SK-N-SH treated with all-trans-retinoic acid at 6 μM for 48 hours (cell line): ENCODE measurements around the gene STC2.

Experiments
- ATAC-seq: fragments of 200-7000 bp; cut with Tn5 transposase; 3 replicates; pipeline ENCODE4 v1.9.1; 2020; ENCODE audit warnings: mild to moderate bottlenecking, moderate library complexity
- ARNTL ChIP-seq: fragments of 450-650 bp; formaldehyde crosslinking; IDR thresholded peaks from 2 replicates; pipeline ENCODE4 v1.5.0; 2020; ENCODE audit warnings: low read depth, mild to moderate bottlenecking, moderate library complexity, borderline replicate concordance
- BACH2 ChIP-seq: fragments of 250-450 bp; sonication (Bioruptor Pico); IDR thresholded peaks from 2 replicates; pipeline ENCODE4 v1.9.0; 2021; ENCODE audit warnings: mild to moderate bottlenecking, borderline replicate concordance
- CSDC2 ChIP-seq: fragments of 250-450 bp; sonication (Bioruptor Pico); IDR thresholded peaks from 2 replicates; pipeline ENCODE4 v1.5.0; 2020; ENCODE audit warnings: mild to moderate bottlenecking, moderate library complexity
- ESRRG ChIP-seq: fragments of 250-450 bp; sonication (Bioruptor Pico); IDR thresholded peaks from 2 replicates; pipeline ENCODE4 v1.6.1; 2021; ENCODE audit warnings: mild to moderate bottlenecking
- GLIS3 ChIP-seq: fragments of 250-450 bp; sonication (Bioruptor Pico); IDR thresholded peaks from 2 replicates; pipeline ENCODE4 v1.5.0; 2020; ENCODE audit warnings: mild to moderate bottlenecking, moderate library complexity
- ISL1 ChIP-seq: fragments of 250-450 bp; sonication (Bioruptor Pico); IDR thresholded peaks from 2 replicates; pipeline ENCODE4 v2.1.2; 2022; ENCODE audit warnings: mild to moderate bottlenecking, moderate library complexity
- OSR1 ChIP-seq: fragments of 250-450 bp; sonication (Bioruptor Pico); IDR thresholded peaks from 2 replicates; pipeline ENCODE4 v1.8.0; 2022; ENCODE audit warnings: moderate library complexity, mild to moderate bottlenecking, inconsistent platforms
- PATZ1 ChIP-seq: fragments of 250-450 bp; sonication (Bioruptor Pico); IDR thresholded peaks from 2 replicates; pipeline ENCODE4 v1.8.0; 2020; ENCODE audit warnings: mild to moderate bottlenecking, moderate library complexity, borderline replicate concordance
- PPARA ChIP-seq: fragments of 250-450 bp; sonication (Bioruptor Pico); IDR thresholded peaks from 2 replicates; pipeline ENCODE4 v1.5.0; 2020; ENCODE audit warnings: mild to moderate bottlenecking, borderline replicate concordance
- RARB ChIP-seq: fragments of 250-450 bp; sonication (Bioruptor Pico); IDR thresholded peaks from 2 replicates; pipeline ENCODE4 v1.8.0; 2021; ENCODE audit warnings: mild to moderate bottlenecking, moderate library complexity
- SNAI2 ChIP-seq: fragments of 250-450 bp; sonication (Bioruptor Pico); IDR thresholded peaks from 2 replicates; pipeline ENCODE4 v1.5.0; 2020; ENCODE audit warnings: mild to moderate bottlenecking, moderate library complexity
- TCF4 ChIP-seq: fragments of 250-450 bp; sonication (Bioruptor Pico); IDR thresholded peaks from 2 replicates; pipeline ENCODE4 v1.8.0; 2021; ENCODE audit warnings: mild to moderate bottlenecking, moderate library complexity, borderline replicate concordance
- TSHZ2 ChIP-seq: fragments of 250-450 bp; sonication (Bioruptor Pico); IDR thresholded peaks from 2 replicates; pipeline ENCODE4 v1.5.0; 2020; ENCODE audit warnings: mild to moderate bottlenecking, moderate library complexity
- ZFP30 ChIP-seq: fragments of 450-650 bp; formaldehyde crosslinking; IDR thresholded peaks from 2 replicates; pipeline ENCODE4 v1.5.0; 2022; ENCODE audit warnings: mild to moderate bottlenecking, moderate library complexity
- ZNF565 ChIP-seq: fragments of 450-650 bp; formaldehyde crosslinking; conservative IDR thresholded peaks from 2 replicates; pipeline ENCODE4 v1.5.0; 2020; ENCODE audit warnings: low read depth, mild to moderate bottlenecking, moderate library complexity
- ZNF70 ChIP-seq: fragments of 450-650 bp; formaldehyde crosslinking; IDR thresholded peaks from 2 replicates; pipeline ENCODE4 v1.5.0; 2020; ENCODE audit warnings: mild to moderate bottlenecking, moderate library complexity
- ZNF8 ChIP-seq: fragments of 450-650 bp; formaldehyde crosslinking; IDR thresholded peaks from 2 replicates; pipeline ENCODE4 v1.5.0; 2020; ENCODE audit warnings: mild to moderate bottlenecking, moderate library complexity
- TF ChIP-seq, protein P1 (sequence below): fragments of 250-450 bp; sonication (Bioruptor Pico); IDR thresholded peaks from 2 replicates; pipeline ENCODE4 v1.5.1; 2020; ENCODE audit warnings: low read depth, mild to moderate bottlenecking, moderate library complexity
- TF ChIP-seq, protein P2 (sequence below): fragments of 250-450 bp; sonication (Bioruptor Pico); IDR thresholded peaks from 2 replicates; pipeline ENCODE4 v1.5.1; 2021; ENCODE audit warnings: mild to moderate bottlenecking, moderate library complexity
- TF ChIP-seq, protein P3 (sequence below): fragments of 250-450 bp; sonication (Bioruptor Pico); IDR thresholded peaks from 2 replicates; pipeline ENCODE4 v1.8.0; 2021; ENCODE audit warnings: low read depth, mild to moderate bottlenecking, moderate library complexity, borderline replicate concordance

The STC2 gene

DNA sequence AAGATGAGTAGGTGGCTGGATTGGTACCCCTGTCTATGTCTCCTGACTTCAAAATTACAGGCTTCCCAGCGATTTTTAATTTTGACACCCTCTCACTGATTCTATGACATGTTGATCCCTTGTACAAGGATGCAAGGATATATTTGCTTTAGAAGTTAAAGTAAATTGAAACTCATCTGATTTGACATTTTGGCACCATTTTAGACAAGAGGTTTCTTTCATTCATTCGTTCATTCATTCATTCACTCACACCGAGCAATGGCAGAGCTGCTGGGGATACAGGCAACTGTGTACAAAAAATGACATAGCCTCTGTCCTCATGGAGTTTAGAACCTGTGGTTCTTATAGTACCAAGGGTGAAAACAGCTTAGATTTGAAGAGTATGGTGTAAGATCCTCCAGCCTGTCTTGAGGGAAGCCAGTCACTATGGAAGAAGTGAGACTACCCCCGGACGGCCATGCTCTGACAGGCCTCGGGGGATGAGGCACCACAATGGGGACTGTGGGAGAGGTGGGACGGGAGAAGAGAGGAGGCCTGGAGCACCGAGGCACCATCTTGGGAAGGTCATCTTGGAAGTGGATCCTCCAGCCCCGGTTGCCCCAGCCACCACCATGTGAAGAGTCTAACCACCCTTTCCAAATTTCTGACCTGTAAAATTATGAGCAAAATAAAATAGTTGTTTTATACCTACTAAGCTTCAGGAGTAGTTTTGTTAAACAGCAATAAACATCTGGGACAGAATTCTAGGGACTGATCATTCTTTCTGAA lies 16.2 kb downstream of the STC2 start:
- no peak for ATAC-seq
- no peak for TF ChIP-seq ISL1 (CRISPR knock-in tag)
- no peak for TF ChIP-seq PPARA (CRISPR knock-in tag)
- no peak for TF ChIP-seq BACH2 (CRISPR knock-in tag)
- TF ChIP-seq, protein P1, sequence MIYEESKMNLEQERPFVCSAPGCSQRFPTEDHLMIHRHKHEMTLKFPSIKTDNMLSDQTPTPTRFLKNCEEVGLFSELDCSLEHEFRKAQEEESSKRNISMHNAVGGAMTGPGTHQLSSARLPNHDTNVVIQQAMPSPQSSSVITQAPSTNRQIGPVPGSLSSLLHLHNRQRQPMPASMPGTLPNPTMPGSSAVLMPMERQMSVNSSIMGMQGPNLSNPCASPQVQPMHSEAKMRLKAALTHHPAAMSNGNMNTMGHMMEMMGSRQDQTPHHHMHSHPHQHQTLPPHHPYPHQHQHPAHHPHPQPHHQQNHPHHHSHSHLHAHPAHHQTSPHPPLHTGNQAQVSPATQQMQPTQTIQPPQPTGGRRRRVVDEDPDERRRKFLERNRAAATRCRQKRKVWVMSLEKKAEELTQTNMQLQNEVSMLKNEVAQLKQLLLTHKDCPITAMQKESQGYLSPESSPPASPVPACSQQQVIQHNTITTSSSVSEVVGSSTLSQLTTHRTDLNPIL (CRISPR knock-in tag): no peak
- TF ChIP-seq, protein P2, sequence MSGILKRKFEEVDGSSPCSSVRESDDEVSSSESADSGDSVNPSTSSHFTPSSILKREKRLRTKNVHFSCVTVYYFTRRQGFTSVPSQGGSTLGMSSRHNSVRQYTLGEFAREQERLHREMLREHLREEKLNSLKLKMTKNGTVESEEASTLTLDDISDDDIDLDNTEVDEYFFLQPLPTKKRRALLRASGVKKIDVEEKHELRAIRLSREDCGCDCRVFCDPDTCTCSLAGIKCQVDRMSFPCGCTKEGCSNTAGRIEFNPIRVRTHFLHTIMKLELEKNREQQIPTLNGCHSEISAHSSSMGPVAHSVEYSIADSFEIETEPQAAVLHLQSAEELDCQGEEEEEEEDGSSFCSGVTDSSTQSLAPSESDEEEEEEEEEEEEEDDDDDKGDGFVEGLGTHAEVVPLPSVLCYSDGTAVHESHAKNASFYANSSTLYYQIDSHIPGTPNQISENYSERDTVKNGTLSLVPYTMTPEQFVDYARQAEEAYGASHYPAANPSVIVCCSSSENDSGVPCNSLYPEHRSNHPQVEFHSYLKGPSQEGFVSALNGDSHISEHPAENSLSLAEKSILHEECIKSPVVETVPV (CRISPR knock-in tag): no peak
- no peak for TF ChIP-seq SNAI2 (CRISPR knock-in tag)
- no peak for TF ChIP-seq ARNTL
- no peak for TF ChIP-seq OSR1 (CRISPR knock-in tag)
- TF ChIP-seq TSHZ2 (CRISPR knock-in tag): no peak
- TF ChIP-seq ESRRG (CRISPR knock-in tag): no peak
- TF ChIP-seq ZNF70 (CRISPR knock-in tag): no peak
- TF ChIP-seq CSDC2 (CRISPR knock-in tag): no peak
- TF ChIP-seq, protein P3, sequence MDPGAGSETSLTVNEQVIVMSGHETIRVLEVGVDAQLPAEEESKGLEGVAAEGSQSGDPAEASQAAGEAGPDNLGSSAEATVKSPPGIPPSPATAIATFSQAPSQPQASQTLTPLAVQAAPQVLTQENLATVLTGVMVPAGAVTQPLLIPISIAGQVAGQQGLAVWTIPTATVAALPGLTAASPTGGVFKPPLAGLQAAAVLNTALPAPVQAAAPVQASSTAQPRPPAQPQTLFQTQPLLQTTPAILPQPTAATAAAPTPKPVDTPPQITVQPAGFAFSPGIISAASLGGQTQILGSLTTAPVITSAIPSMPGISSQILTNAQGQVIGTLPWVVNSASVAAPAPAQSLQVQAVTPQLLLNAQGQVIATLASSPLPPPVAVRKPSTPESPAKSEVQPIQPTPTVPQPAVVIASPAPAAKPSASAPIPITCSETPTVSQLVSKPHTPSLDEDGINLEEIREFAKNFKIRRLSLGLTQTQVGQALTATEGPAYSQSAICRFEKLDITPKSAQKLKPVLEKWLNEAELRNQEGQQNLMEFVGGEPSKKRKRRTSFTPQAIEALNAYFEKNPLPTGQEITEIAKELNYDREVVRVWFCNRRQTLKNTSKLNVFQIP (CRISPR knock-in tag): no peak
- no peak for TF ChIP-seq PATZ1 (CRISPR knock-in tag)
- no peak for TF ChIP-seq GLIS3
- no peak for TF ChIP-seq ZFP30 (CRISPR knock-in tag)

- no peak for TF ChIP-seq PPARA (CRISPR knock-in tag)
- TF ChIP-seq OSR1 (CRISPR knock-in tag): no peak
- TF ChIP-seq ZNF8 (CRISPR knock-in tag): no peak
- TF ChIP-seq RARB: no peak
- TF ChIP-seq, protein P2 (CRISPR knock-in tag): no peak
- no peak for TF ChIP-seq TCF4 (CRISPR knock-in tag)
- no peak for TF ChIP-seq ZNF70 (CRISPR knock-in tag)
- TF ChIP-seq BACH2 (CRISPR knock-in tag): no peak
- TF ChIP-seq ZNF565 (CRISPR knock-in tag): no peak
- TF ChIP-seq CSDC2 (CRISPR knock-in tag): no peak
- ATAC-seq: peak; percentile 54
Observed at GRCh38 chr5:173310861-173311785, 17.1 kb downstream of the STC2 start.
